Activated T-cell treated with anti-CD3 and anti-CD28 coated beads, Interleukin-2, amount 50 U/mL, for 72 hours (primary cell): ENCODE results near the gene EIF4G1. TPM values are rescaled to one million over a fixed set of nuclear protein-coding genes. Genes with fewer than 3 reads are reported as not detected.
"Not testable (repeated sequence)": the region's sequence is repeated elsewhere in the genome, so short reads cannot be mapped to it uniquely, and the experiment has no call there.

ENCODE experiments used
- ATAC-seq, 2 donors: fragments of 150-1000 bp; cut with Tn5 transposase; replicated peaks in 1 of 2; 2 replicates each; pipeline ENCODE4 v1.10.0; 2021; ENCODE audit warnings: moderate library complexity in 2 of 2, mild to moderate bottlenecking in 1 of 2
- DNase-seq, 2 donors: peaks; one replicate each; pipeline ENCODE4 v3.0.0; 2021 to 2022; ENCODE audit warnings: mixed read lengths in 1 of 2
- H3K27ac Mint-ChIP-seq: one replicate; pipeline ENCODE4 v1.8.0; 2022; ENCODE audit warnings: mild to moderate bottlenecking, moderate library complexity, mixed read lengths
- H3K27me3 Mint-ChIP-seq: one replicate; pipeline ENCODE4 v1.8.0; 2022; ENCODE audit warnings: low read depth, mixed read lengths
- H3K36me3 Mint-ChIP-seq, 2 donors: one replicate each; pipeline ENCODE4 v1.8.0; 2022; ENCODE audit warnings: mixed read lengths in 2 of 2, mild to moderate bottlenecking in 1 of 2; ENCODE audit not compliant: insufficient read depth in 2 of 2
- H3K4me1 Mint-ChIP-seq: one replicate; pipeline ENCODE4 v1.8.0; 2022; ENCODE audit warnings: low read depth, mixed read lengths
- H3K4me3 Mint-ChIP-seq, 2 donors: one replicate each; pipeline ENCODE4 v1.8.0; 2022; ENCODE audit warnings: mild to moderate bottlenecking in 2 of 2, mixed read lengths in 2 of 2, moderate library complexity in 2 of 2
- H3K9me3 Mint-ChIP-seq, 2 donors: one replicate each; pipeline ENCODE4 v1.8.0; 2022; ENCODE audit warnings: mixed read lengths in 2 of 2
- total RNA-seq, 2 donors: library from RNA; stranded (reverse); gene quantifications; one replicate each; pipeline ENCODE4 v1.2.3, GENCODE V29; 2022

EIF4G1 gene
- 100 to 1,000 TPM; 274 to 305 TPM for total RNA-seq

- DNase-seq, result peak; percentile 96
- Mint-ChIP-seq H3K4me1 (peaks cover 36% of the 10 kb centered on the region), H3K27me3 (no peaks in the 10 kb centered on the region), H3K4me3 (peak within 1 kb of the TSS; percentile 82 to 92), H3K27ac (peak within 1 kb of the TSS; percentile 90), H3K36me3 (peaks cover 13 to 23% of the 10 kb centered on the region in 2 donors), H3K9me3 (no peaks in the 10 kb centered on the region)
- peak; percentile 91 to 96 for ATAC-seq
These were observed at the start of gene EIF4G1 for GRCh38 chr3:184314363-184314699. Gene EIF4G1 (plus strand): TSS chr3:184314606. CDS start chr3:184315797, 1,191 bp downstream.

- H3K27me3 Mint-ChIP-seq, result peaks cover 31% of the 10 kb centered on the region
- ATAC-seq, H3K36me3 Mint-ChIP-seq, DNase-seq, H3K4me3 Mint-ChIP-seq, H3K27ac Mint-ChIP-seq, H3K9me3 Mint-ChIP-seq, H3K4me1 Mint-ChIP-seq: not testable (repeated sequence)
These were observed 47.2 kb upstream of the EIF4G1 start for GRCh38 chr3:184267249-184267648.

GRCh38 chr3:184272269-184272668 is 42.1 kb upstream of the EIF4G1 start:
- H3K27ac Mint-ChIP-seq, result no peak overlapping the region
- ATAC-seq (no peak), DNase-seq (no peak)
- H3K36me3 Mint-ChIP-seq, result peaks cover 0 to 5% of the 10 kb centered on the region in 2 donors
- H3K4me3 Mint-ChIP-seq, result no peak overlapping the region
- H3K27me3 Mint-ChIP-seq, result peaks cover 36% of the 10 kb centered on the region
- peaks cover 0 to under 1% of the 10 kb centered on the region in 2 donors for H3K9me3 Mint-ChIP-seq
- H3K4me1 Mint-ChIP-seq, result peaks cover 4% of the 10 kb centered on the region

- Mint-ChIP-seq H3K9me3 (no peaks in the 10 kb centered on the region), H3K36me3 (peaks cover 0 to 5% of the 10 kb centered on the region in 2 donors), H3K27ac (no peak overlapping the region), H3K4me1 (peaks cover 4% of the 10 kb centered on the region), H3K27me3 (peaks cover 45% of the 10 kb centered on the region), H3K4me3 (peak overlapping the region; percentile 10 to 58)
- ATAC-seq (no peak), DNase-seq (no peak)
These were observed 39.1 kb upstream of the EIF4G1 start for GRCh38 chr3:184275381-184275701.

GRCh38 chr3:184275961-184276910 is 38.2 kb upstream of the EIF4G1 start, which contains the start of gene ECE2:
Gene ECE2 (plus strand): TSS chr3:184276022. CDS start chr3:184276154, 132 bp downstream.
- peaks cover 45% of the 10 kb centered on the region for H3K27me3 Mint-ChIP-seq
- H3K27ac Mint-ChIP-seq, result no peak within 1 kb of the TSS
- peak within 1 kb of the TSS; percentile 10 to 58 for H3K4me3 Mint-ChIP-seq
- H3K9me3 Mint-ChIP-seq, result no peaks in the 10 kb centered on the region
- ATAC-seq (no peak), DNase-seq (no peak)
- peaks cover 0 to 5% of the 10 kb centered on the region in 2 donors for H3K36me3 Mint-ChIP-seq
- H3K4me1 Mint-ChIP-seq, result peaks cover 4% of the 10 kb centered on the region

- Mint-ChIP-seq H3K27ac (no peak overlapping the region), H3K9me3 (no peaks in the 10 kb centered on the region), H3K36me3 (peaks cover 0 to 5% of the 10 kb centered on the region in 2 donors), H3K27me3 (peaks cover 45% of the 10 kb centered on the region), H3K4me3 (no peak overlapping the region), H3K4me1 (peaks cover 4% of the 10 kb centered on the region)
- ATAC-seq (no peak), DNase-seq (no peak)
These were observed 37.0 kb upstream of the EIF4G1 start for GRCh38 chr3:184277366-184277765.

- Mint-ChIP-seq H3K27me3 (peaks cover 27% of the 10 kb centered on the region), H3K36me3 (no peaks in the 10 kb centered on the region), H3K9me3 (no peaks in the 10 kb centered on the region), H3K4me3 (no peak overlapping the region), H3K27ac (no peak overlapping the region), H3K4me1 (no peaks in the 10 kb centered on the region)
- no peak for ATAC-seq
- DNase-seq, result no peak
These were observed 31.5 kb upstream of the EIF4G1 start for GRCh38 chr3:184282941-184283340.

GRCh38 chr3:184283681-184284080 is 30.7 kb upstream of the EIF4G1 start:
- Mint-ChIP-seq H3K4me1 (no peaks in the 10 kb centered on the region), H3K27me3 (peaks cover 23% of the 10 kb centered on the region), H3K4me3 (no peak overlapping the region), H3K27ac (no peak overlapping the region), H3K36me3 (no peaks in the 10 kb centered on the region), H3K9me3 (no peaks in the 10 kb centered on the region)
- no peak for DNase-seq
- ATAC-seq, result no peak

GRCh38 chr3:184284696-184285095 is 29.7 kb upstream of the EIF4G1 start:
- Mint-ChIP-seq H3K27ac (no peak overlapping the region), H3K4me3 (no peak overlapping the region), H3K4me1 (no peaks in the 10 kb centered on the region), H3K9me3 (no peaks in the 10 kb centered on the region), H3K36me3 (no peaks in the 10 kb centered on the region), H3K27me3 (peaks cover 20% of the 10 kb centered on the region)
- peak; percentile 31 to 49 for DNase-seq
- ATAC-seq, result peak; percentile 34 to 64

- ATAC-seq, result peak; percentile 78
- Mint-ChIP-seq H3K4me1 (no peaks in the 10 kb centered on the region), H3K27me3 (peaks cover 20% of the 10 kb centered on the region), H3K27ac (no peak overlapping the region), H3K9me3 (no peaks in the 10 kb centered on the region), H3K4me3 (no peak overlapping the region), H3K36me3 (no peaks in the 10 kb centered on the region)
- DNase-seq, result peak; percentile 72 to 75
These were observed 24.9 kb upstream of the EIF4G1 start for GRCh38 chr3:184289426-184289938.

- no peaks in the 10 kb centered on the region for H3K4me1 Mint-ChIP-seq
These were observed 24.1 kb upstream of the EIF4G1 start for GRCh38 chr3:184290331-184290730.

GRCh38 chr3:184291044-184291737 is 23.2 kb upstream of the EIF4G1 start:
- H3K27ac Mint-ChIP-seq, result no peak overlapping the region
- no peaks in the 10 kb centered on the region for H3K9me3 Mint-ChIP-seq
- peaks cover 9% of the 10 kb centered on the region for H3K27me3 Mint-ChIP-seq
- no peaks in the 10 kb centered on the region for H3K4me1 Mint-ChIP-seq
- DNase-seq (no peak), ATAC-seq (no peak)
- no peaks in the 10 kb centered on the region for H3K36me3 Mint-ChIP-seq
- no peak overlapping the region for H3K4me3 Mint-ChIP-seq

More at GRCh38 chr3:184290331-184290730, 24.1 kb upstream of the EIF4G1 start:
- no peaks in the 10 kb centered on the region for H3K36me3 Mint-ChIP-seq
- peaks cover 18% of the 10 kb centered on the region for H3K27me3 Mint-ChIP-seq
- no peak overlapping the region for H3K4me3 Mint-ChIP-seq
- no peaks in the 10 kb centered on the region for H3K9me3 Mint-ChIP-seq
- ATAC-seq (no peak), DNase-seq (no peak)
- H3K27ac Mint-ChIP-seq, result no peak overlapping the region
